Trophoblast cell (in vitro differentiated cells and primary cell): ENCODE data around the gene SUN1.

Experiments
- DNase-seq, 2 donors: peaks; one replicate each; pipeline ENCODE4 v3.0.0-alpha.2; 2016
- H2AFZ ChIP-seq: 2 replicates; pipeline ENCODE4 v1.6.1; 2013; ENCODE audit warnings: low read length, moderate library complexity, mild to moderate bottlenecking; ENCODE audit not compliant: insufficient read depth, poor library complexity
- H2AK5ac ChIP-seq: 2 replicates; pipeline ENCODE4 v1.6.1; 2013; ENCODE audit warnings: mild to moderate bottlenecking, low read length
- H2BK120ac ChIP-seq: 2 replicates; pipeline ENCODE4 v1.6.1; 2013; ENCODE audit warnings: low read length, mild to moderate bottlenecking, moderate library complexity; ENCODE audit not compliant: insufficient read depth, poor library complexity
- H2BK12ac ChIP-seq: 2 replicates; pipeline ENCODE4 v1.6.1; 2013; ENCODE audit warnings: mild to moderate bottlenecking, low read length, moderate library complexity
- H2BK5ac ChIP-seq: 2 replicates; pipeline ENCODE4 v1.6.1; 2013; ENCODE audit warnings: low read length, low read depth, moderate library complexity, mild to moderate bottlenecking; ENCODE audit not compliant: poor library complexity
- H3K14ac ChIP-seq: 2 replicates; pipeline ENCODE4 v1.6.1; 2013; ENCODE audit warnings: mild to moderate bottlenecking, low read length
- H3K18ac ChIP-seq: 2 replicates; pipeline ENCODE4 v1.6.1; 2013; ENCODE audit warnings: mild to moderate bottlenecking, low read length
- H3K23ac ChIP-seq: 2 replicates; pipeline ENCODE4 v1.6.1; 2013; ENCODE audit warnings: low read length
- H3K27ac ChIP-seq: 2 replicates; pipeline ENCODE4 v1.5.1; 2013; ENCODE audit warnings: low read depth, mild to moderate bottlenecking, inconsistent platforms, low read length, moderate library complexity
- H3K27me3 ChIP-seq: 2 replicates; pipeline ENCODE4 v1.6.1; 2013; ENCODE audit warnings: inconsistent platforms, mild to moderate bottlenecking, low read length, moderate library complexity; ENCODE audit not compliant: insufficient read depth
- H3K36me3 ChIP-seq, 2 experiments: 1 replicate in 1 of 2; 2 replicates in 1 of 2; pipeline ENCODE4 v1.6.1; 2013; ENCODE audit warnings: low read length in 2 of 2, mild to moderate bottlenecking in 2 of 2, moderate library complexity in 1 of 2; ENCODE audit not compliant: insufficient read depth in 2 of 2, control insufficient read depth in 1 of 2
- H3K4ac ChIP-seq: 2 replicates; pipeline ENCODE4 v1.6.1; 2013; ENCODE audit warnings: low read depth, mild to moderate bottlenecking, low read length, moderate library complexity
- H3K4me1 ChIP-seq, 2 experiments: 1 replicate in 1 of 2; 2 replicates in 1 of 2; pipeline ENCODE4 v1.6.1; 2013; ENCODE audit warnings: low read length in 2 of 2, mild to moderate bottlenecking in 2 of 2, moderate library complexity in 1 of 2; ENCODE audit not compliant: insufficient read depth in 2 of 2, control insufficient read depth in 1 of 2
- H3K4me2 ChIP-seq: 2 replicates; pipeline ENCODE4 v1.6.1; 2013; ENCODE audit warnings: inconsistent platforms, mild to moderate bottlenecking, low read length, moderate library complexity
- H3K4me3 ChIP-seq: 2 replicates; pipeline ENCODE4 v1.5.1; 2013; ENCODE audit warnings: mild to moderate bottlenecking, low read depth, low read length, inconsistent platforms
- H3K79me1 ChIP-seq: one replicate; pipeline ENCODE4 v1.6.1; 2013; ENCODE audit warnings: low read length
- H3K79me2 ChIP-seq: 2 replicates; pipeline ENCODE4 v1.6.1; 2013; ENCODE audit warnings: low read length, mild to moderate bottlenecking; ENCODE audit not compliant: control insufficient read depth, insufficient read depth, poor library complexity
- H3K9ac ChIP-seq: 2 replicates; pipeline ENCODE4 v1.6.1; 2013; ENCODE audit warnings: mild to moderate bottlenecking, low read length
- H3K9me3 ChIP-seq: 2 replicates; pipeline ENCODE4 v1.6.1; 2013; ENCODE audit warnings: low read depth, mild to moderate bottlenecking, control low read depth, inconsistent platforms, low read length; ENCODE audit not compliant: insufficient read depth
- H4K12ac ChIP-seq: 2 replicates; pipeline ENCODE4 v1.6.1; 2013; ENCODE audit warnings: low read depth, mild to moderate bottlenecking, low read length, moderate library complexity
- H4K8ac ChIP-seq: 2 replicates; pipeline ENCODE4 v1.6.1; 2013; ENCODE audit warnings: low read depth, mild to moderate bottlenecking, low read length, moderate library complexity
- H4K91ac ChIP-seq: one replicate; pipeline ENCODE4 v1.6.1; 2013; ENCODE audit warnings: low read depth, mild to moderate bottlenecking, low read length, moderate library complexity
- WGBS: extraction: QIAGEN DNeasy Blood & Tissue Kit; methylation state at CpG from one replicate; pipeline ENCODE4 v1.1.7; 2013; ENCODE audit warnings: missing lambda C conversion rate; ENCODE audit not compliant: insufficient read length, insufficient coverage; ENCODE audit errors: extremely low coverage; 5-methylcytosine and 5-hydroxymethylcytosine counted together

Gene SUN1

GRCh38 chr7:913736-914520 lies 81.7 kb downstream of the SUN1 start:
- Histone ChIP-seq H2BK5ac (no peak overlapping the region), H3K27me3 (no peaks in the 10 kb centered on the region), H2BK12ac (no peak overlapping the region), H3K14ac (no peak overlapping the region), H3K23ac (no peak overlapping the region), H3K79me1 (no peaks in the 10 kb centered on the region), H3K9ac (no peak overlapping the region), H3K79me2 (no peaks in the 10 kb centered on the region), H3K4ac (no peak overlapping the region), H4K12ac (no peak overlapping the region), H3K4me3 (no peak overlapping the region), H2AFZ (no peak overlapping the region), H3K36me3 (no peaks in the 10 kb centered on the region), H2BK120ac (no peak overlapping the region), H4K8ac (no peak overlapping the region), H3K4me2 (no peak overlapping the region), H2AK5ac (no peak overlapping the region), H3K9me3 (peaks cover 8% of the 10 kb centered on the region), H4K91ac (no peak overlapping the region), H3K18ac (no peak overlapping the region), H3K4me1 (peaks cover 0 to 3% of the 10 kb centered on the region in 2 experiments), H3K27ac (no peak overlapping the region)
- peak; percentile 61 to 84 for DNase-seq
- WGBS, result no CpG with 5 or more reads among the region's 31 CpGs

- WGBS, result no CpG with 5 or more reads among the region's 16 CpGs
- Histone ChIP-seq H4K8ac (no peak overlapping the region), H2BK120ac (no peak overlapping the region), H2BK12ac (no peak overlapping the region), H3K79me2 (no peaks in the 10 kb centered on the region), H2BK5ac (no peak overlapping the region), H3K14ac (no peak overlapping the region), H3K27me3 (no peaks in the 10 kb centered on the region), H4K12ac (no peak overlapping the region), H3K9me3 (peaks cover 8% of the 10 kb centered on the region), H2AK5ac (no peak overlapping the region), H3K4ac (no peak overlapping the region), H4K91ac (no peak overlapping the region), H3K18ac (no peak overlapping the region), H3K27ac (no peak overlapping the region), H3K4me3 (no peak overlapping the region), H3K23ac (no peak overlapping the region), H2AFZ (no peak overlapping the region), H3K4me1 (no peaks in the 10 kb centered on the region), H3K9ac (no peak overlapping the region), H3K4me2 (no peak overlapping the region), H3K79me1 (no peaks in the 10 kb centered on the region), H3K36me3 (no peaks in the 10 kb centered on the region)
- DNase-seq, result no peak
Observed at GRCh38 chr7:914521-915194, 82.4 kb downstream of the SUN1 start.

- Histone ChIP-seq H3K4me1 (no peaks in the 10 kb centered on the region), H3K4me3 (no peak overlapping the region), H3K23ac (no peak overlapping the region), H3K79me1 (no peaks in the 10 kb centered on the region), H3K36me3 (no peaks in the 10 kb centered on the region), H3K27ac (no peak overlapping the region), H3K4me2 (no peak overlapping the region), H4K91ac (no peak overlapping the region), H2AK5ac (no peak overlapping the region), H3K27me3 (no peaks in the 10 kb centered on the region), H4K8ac (no peak overlapping the region), H3K4ac (no peak overlapping the region), H2AFZ (no peak overlapping the region), H3K14ac (no peak overlapping the region), H2BK12ac (no peak overlapping the region), H4K12ac (no peak overlapping the region), H3K18ac (no peak overlapping the region), H3K9me3 (peaks cover 5% of the 10 kb centered on the region), H2BK120ac (no peak overlapping the region), H3K79me2 (no peaks in the 10 kb centered on the region), H3K9ac (no peak overlapping the region), H2BK5ac (no peak overlapping the region)
- DNase-seq, result no peak
- no CpG with 5 or more reads among the region's 43 CpGs for WGBS
Observed at GRCh38 chr7:915291-916218, 83.3 kb downstream of the SUN1 start.

GRCh38 chr7:916291-916941 lies 84.1 kb downstream of the SUN1 start:
- no CpG with 5 or more reads among the region's 17 CpGs for WGBS
- Histone ChIP-seq H2BK5ac (no peak overlapping the region), H4K12ac (no peak overlapping the region), H3K14ac (no peak overlapping the region), H3K9ac (no peak overlapping the region), H2BK120ac (no peak overlapping the region), H2BK12ac (no peak overlapping the region), H2AK5ac (no peak overlapping the region), H4K8ac (no peak overlapping the region), H3K4me2 (no peak overlapping the region), H3K36me3 (no peaks in the 10 kb centered on the region), H4K91ac (no peak overlapping the region), H3K27ac (no peak overlapping the region), H3K23ac (no peak overlapping the region), H2AFZ (no peak overlapping the region), H3K18ac (no peak overlapping the region), H3K4ac (no peak overlapping the region), H3K27me3 (no peaks in the 10 kb centered on the region), H3K4me3 (no peak overlapping the region), H3K79me1 (no peaks in the 10 kb centered on the region), H3K9me3 (no peaks in the 10 kb centered on the region), H3K79me2 (no peaks in the 10 kb centered on the region), H3K4me1 (no peaks in the 10 kb centered on the region)
- no peak for DNase-seq
